OCI-LY1 (cell line): Measurements from ENCODE around the gene KIAA2012.

ENCODE experiments used
- EZH2 ChIP-seq: fragments of 200-600 bp; sonication (generic), shearing (Covaris generic); IDR thresholded peaks from 2 replicates; pipeline ENCODE4 v1.8.0; 2017; ENCODE audit warnings: borderline replicate concordance, mixed run types, mild to moderate bottlenecking, antibody characterized with exemption, low read length, moderate library complexity, mixed read lengths
- TF ChIP-seq, protein P1 (sequence below): fragments of 200-600 bp; sonication (generic), shearing (Covaris generic); IDR thresholded peaks from 2 replicates; pipeline ENCODE4 v1.5.1; 2017; ENCODE audit warnings: mild to moderate bottlenecking, antibody characterized with exemption, low read length, moderate library complexity, mixed read lengths

DNA sequence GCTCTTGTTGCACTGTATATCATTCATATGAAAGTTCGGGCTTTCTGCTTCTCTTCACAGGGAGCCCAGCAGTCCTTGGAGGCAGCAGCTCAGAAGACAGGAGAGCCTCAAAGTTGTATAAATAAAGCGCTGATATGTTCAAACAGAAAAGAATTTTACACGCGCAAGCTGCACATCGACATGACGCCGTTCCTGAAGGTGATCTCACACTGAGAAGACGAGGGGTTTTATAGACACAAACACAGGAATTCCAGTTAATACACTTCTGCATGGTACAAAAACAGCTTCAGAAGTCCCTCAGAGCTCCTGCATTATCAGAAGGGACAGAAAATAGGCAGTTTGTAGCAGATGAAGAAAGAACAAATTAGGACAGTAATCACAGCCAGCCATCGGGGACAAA, 81.6 kb downstream of the KIAA2012 start:
- TF ChIP-seq, protein P1, sequence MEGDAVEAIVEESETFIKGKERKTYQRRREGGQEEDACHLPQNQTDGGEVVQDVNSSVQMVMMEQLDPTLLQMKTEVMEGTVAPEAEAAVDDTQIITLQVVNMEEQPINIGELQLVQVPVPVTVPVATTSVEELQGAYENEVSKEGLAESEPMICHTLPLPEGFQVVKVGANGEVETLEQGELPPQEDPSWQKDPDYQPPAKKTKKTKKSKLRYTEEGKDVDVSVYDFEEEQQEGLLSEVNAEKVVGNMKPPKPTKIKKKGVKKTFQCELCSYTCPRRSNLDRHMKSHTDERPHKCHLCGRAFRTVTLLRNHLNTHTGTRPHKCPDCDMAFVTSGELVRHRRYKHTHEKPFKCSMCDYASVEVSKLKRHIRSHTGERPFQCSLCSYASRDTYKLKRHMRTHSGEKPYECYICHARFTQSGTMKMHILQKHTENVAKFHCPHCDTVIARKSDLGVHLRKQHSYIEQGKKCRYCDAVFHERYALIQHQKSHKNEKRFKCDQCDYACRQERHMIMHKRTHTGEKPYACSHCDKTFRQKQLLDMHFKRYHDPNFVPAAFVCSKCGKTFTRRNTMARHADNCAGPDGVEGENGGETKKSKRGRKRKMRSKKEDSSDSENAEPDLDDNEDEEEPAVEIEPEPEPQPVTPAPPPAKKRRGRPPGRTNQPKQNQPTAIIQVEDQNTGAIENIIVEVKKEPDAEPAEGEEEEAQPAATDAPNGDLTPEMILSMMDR = no peak
- no peak for TF ChIP-seq EZH2
